OCI-LY3 (cell line): ENCODE results near the gene E2F6.

Experiments used
- H2AFZ ChIP-seq: fragments of 200-600, 300-600 bp; shearing (Covaris generic); 2 replicates; pipeline ENCODE4 v1.6.0; 2014; ENCODE audit warnings: antibody characterized with exemption, low read depth, low read length
- H3K27ac ChIP-seq: fragments of 200-600, 300-600 bp; sonication (generic); 2 replicates; pipeline ENCODE4 v1.5.1; 2014; ENCODE audit warnings: mild to moderate bottlenecking, low read length, moderate library complexity, mixed read lengths
- H3K27me3 ChIP-seq: fragments of 200-600, 300-600 bp; sonication (generic); 2 replicates; pipeline ENCODE4 v1.6.1; 2014; ENCODE audit warnings: low read depth, low read length, mixed read lengths
- H3K36me3 ChIP-seq: fragments of 200-600, 300-600 bp; sonication (generic); replicated peaks from 2 replicates; pipeline ENCODE3; 2014; ENCODE audit warnings: low read depth, low read length, mixed read lengths
- H3K4me1 ChIP-seq: fragments of 300-600, 200-600 bp; sonication (generic); 2 replicates; pipeline ENCODE4 v1.6.1; 2014; ENCODE audit warnings: low read length, mixed read lengths
- H3K4me2 ChIP-seq: fragments of 200-600, 300-600 bp; sonication (generic); 2 replicates; pipeline ENCODE4 v1.6.1; 2014; ENCODE audit warnings: low read length, mixed read lengths
- H3K4me3 ChIP-seq: fragments of 300-600, 200-600 bp; sonication (generic); 2 replicates; pipeline ENCODE4 v1.5.1; 2014; ENCODE audit warnings: antibody characterized with exemption, mild to moderate bottlenecking, low read length, moderate library complexity
- H3K79me2 ChIP-seq: fragments of 300-600, 200-600 bp; shearing (Covaris generic); 2 replicates; pipeline ENCODE4 v1.6.1; 2014; ENCODE audit warnings: mild to moderate bottlenecking, low read length, mixed read lengths
- H3K9ac ChIP-seq: fragments of 300-600, 200-600 bp; shearing (Covaris generic); 2 replicates; pipeline ENCODE4 v1.6.0; 2014; ENCODE audit warnings: mild to moderate bottlenecking, low read length, moderate library complexity
- H3K9me3 ChIP-seq: fragments of 200-600, 300-600 bp; shearing (Covaris generic); 2 replicates; pipeline ENCODE4 v1.6.1; 2014; ENCODE audit warnings: low read length, mixed read lengths; ENCODE audit not compliant: insufficient read depth
- H4K20me1 ChIP-seq: fragments of 200-600, 300-600 bp; sonication (generic); 2 replicates; pipeline ENCODE4 v1.6.1; 2016; ENCODE audit warnings: low read length, mixed read lengths; ENCODE audit not compliant: insufficient read depth
- CTCF ChIP-seq: fragments of 200-600, 300-600 bp; sonication (generic); IDR thresholded peaks from 2 replicates; pipeline ENCODE4 v1.5.1; 2014; ENCODE audit warnings: antibody characterized with exemption, low read length, low read depth
- EZH2phosphoT487 ChIP-seq: fragments of 200-600 bp; shearing (Covaris generic); IDR thresholded peaks from 2 replicates; pipeline ENCODE4 v1.6.1; 2018; ENCODE audit warnings: antibody characterized with exemption, mixed run types, low read depth

E2F6 gene

GRCh38 chr2:11493282-11493681 is 27.3 kb upstream of the E2F6 start:
- peaks cover 9% of the 10 kb centered on the region for H3K4me1 ChIP-seq
- H2AFZ ChIP-seq = no peak overlapping the region
- no peak overlapping the region for H3K9ac ChIP-seq
- H3K79me2 ChIP-seq = no peaks in the 10 kb centered on the region
- H4K20me1 ChIP-seq = no peaks in the 10 kb centered on the region
- no peak overlapping the region for H3K4me2 ChIP-seq
- no peaks in the 10 kb centered on the region for H3K9me3 ChIP-seq
- TF ChIP-seq EZH2phosphoT487 (no peak), CTCF (no peak)
- no peak overlapping the region for H3K4me3 ChIP-seq
- no peak overlapping the region for H3K27ac ChIP-seq
- no peaks in the 10 kb centered on the region for H3K36me3 ChIP-seq
- H3K27me3 ChIP-seq = no peaks in the 10 kb centered on the region

GRCh38 chr2:11492720-11493119 is 26.8 kb upstream of the E2F6 start:
- no peaks in the 10 kb centered on the region for H3K27me3 ChIP-seq
- no peak overlapping the region for H3K9ac ChIP-seq
- H3K9me3 ChIP-seq = no peaks in the 10 kb centered on the region
- H2AFZ ChIP-seq = no peak overlapping the region
- no peak overlapping the region for H3K27ac ChIP-seq
- H3K36me3 ChIP-seq = no peaks in the 10 kb centered on the region
- no peak overlapping the region for H3K4me3 ChIP-seq
- H3K4me2 ChIP-seq = no peak overlapping the region
- no peaks in the 10 kb centered on the region for H3K79me2 ChIP-seq
- no peaks in the 10 kb centered on the region for H4K20me1 ChIP-seq
- TF ChIP-seq EZH2phosphoT487 (no peak), CTCF (no peak)
- peaks cover 4% of the 10 kb centered on the region; the same call in 1 of the 2 replicates for H3K4me1 ChIP-seq

- TF ChIP-seq CTCF (no peak), EZH2phosphoT487 (no peak)
- Histone ChIP-seq H3K4me1 (no peaks in the 10 kb centered on the region), H3K27ac (no peak overlapping the region), H3K27me3 (no peaks in the 10 kb centered on the region), H3K4me2 (no peak overlapping the region), H4K20me1 (no peaks in the 10 kb centered on the region), H3K79me2 (no peaks in the 10 kb centered on the region), H2AFZ (no peak overlapping the region), H3K9ac (no peak overlapping the region), H3K9me3 (no peaks in the 10 kb centered on the region), H3K36me3 (no peaks in the 10 kb centered on the region), H3K4me3 (no peak overlapping the region)
These were observed 26.3 kb upstream of the E2F6 start for GRCh38 chr2:11492244-11492643.

- H3K4me3 ChIP-seq = no peak overlapping the region
- no peaks in the 10 kb centered on the region for H3K36me3 ChIP-seq
- no peak overlapping the region for H3K9ac ChIP-seq
- H3K4me2 ChIP-seq = no peak overlapping the region
- no peaks in the 10 kb centered on the region for H4K20me1 ChIP-seq
- H3K4me1 ChIP-seq = no peaks in the 10 kb centered on the region
- TF ChIP-seq CTCF = no peak
- TF ChIP-seq EZH2phosphoT487 = no peak
- H3K27me3 ChIP-seq = no peaks in the 10 kb centered on the region
- no peaks in the 10 kb centered on the region for H3K79me2 ChIP-seq
- no peak overlapping the region for H2AFZ ChIP-seq
- H3K9me3 ChIP-seq = no peaks in the 10 kb centered on the region
- no peak overlapping the region for H3K27ac ChIP-seq
These were observed 25.5 kb upstream of the E2F6 start for GRCh38 chr2:11491348-11491933.
